SK-N-SH (cell line): ENCODE measurements around the gene COL17A1. TPM values are rescaled to one million over a fixed set of nuclear protein-coding genes. Genes with fewer than 3 reads are reported as not detected.

Experiments used
- CTCF ChIA-PET: fragments of 300-600, 350-600 bp; formaldehyde crosslinking; extraction: SDS; loops from one replicate; lab custom pipeline; 2021; lab: Yijun Ruan, JAX
- POLR2A ChIA-PET: fragments of 350-600 bp; sonication (Branson Sonifier 250); formaldehyde crosslinking; extraction: SDS; loops from one replicate; lab custom pipeline; 2020; ENCODE audit warnings: antibody characterized with exemption, inconsistent platforms; lab: Yijun Ruan, JAX
- DNase-seq: peaks from one replicate; pipeline ENCODE4 v3.0.0; 2012
- H2AFZ ChIP-seq: fragments of 200-600 bp; sonication (generic); 2 replicates; pipeline ENCODE4 v1.8.1; 2016; ENCODE audit warnings: antibody characterized with exemption, mild to moderate bottlenecking, low read depth
- H3F3A ChIP-seq: fragments of 200-600 bp; sonication (generic); replicated peaks from 2 replicates; pipeline ENCODE3; 2016; ENCODE audit warnings: antibody characterized with exemption, mild to moderate bottlenecking; ENCODE audit not compliant: insufficient read depth
- H3K27ac ChIP-seq, 2 experiments: fragments of 200-500 bp in 1 of 2; fragments of 200-600 bp in 1 of 2; sonication (Bioruptor generic) in 1 of 2; sonication (generic), shearing (Covaris generic) in 1 of 2; 2 replicates each; pipeline versions ENCODE4 v1.5.1 to v1.6.1; 2014 to 2016; ENCODE audit warnings: low read depth in 2 of 2, inconsistent platforms in 1 of 2, low read length in 1 of 2, mild to moderate bottlenecking in 1 of 2, mixed read lengths in 1 of 2
- H3K27me3 ChIP-seq: fragments of 200-600 bp; sonication (generic), shearing (Covaris generic); 2 replicates; pipeline ENCODE4 v1.6.1; 2016; ENCODE audit warnings: mixed run types; ENCODE audit not compliant: insufficient read depth
- H3K36me3 ChIP-seq, 2 experiments: fragments of 200-500 bp in 1 of 2; fragments of 200-600 bp in 1 of 2; sonication (Bioruptor generic) in 1 of 2; sonication (generic) in 1 of 2; replicated peaks in 1 of 2; 2 replicates each; pipeline versions ENCODE3 to v1.5.1; 2014 to 2016; ENCODE audit warnings: low read length in 1 of 2, mild to moderate bottlenecking in 1 of 2; ENCODE audit not compliant: insufficient read depth in 2 of 2, control insufficient read depth in 1 of 2
- H3K4me1 ChIP-seq, 2 experiments: fragments of 200-500 bp in 1 of 2; fragments of 200-600 bp in 1 of 2; sonication (Bioruptor generic) in 1 of 2; sonication (generic), shearing (Covaris generic) in 1 of 2; 2 replicates each; pipeline versions ENCODE4 v1.5.1 to v1.6.1; 2014 to 2016; ENCODE audit warnings: low read depth in 1 of 2, low read length in 1 of 2, mixed run types in 1 of 2; ENCODE audit not compliant: insufficient read depth in 2 of 2, control insufficient read depth in 1 of 2
- H3K4me2 ChIP-seq: fragments of 200-600 bp; sonication (generic), shearing (Covaris generic); 2 replicates; pipeline ENCODE4 v1.6.1; 2017; ENCODE audit warnings: mixed run types
- H3K4me3 ChIP-seq, 2 experiments: fragments of 200-500 bp in 1 of 2; fragments of 200-600 bp in 1 of 2; sonication (Bioruptor generic) in 1 of 2; sonication (generic), shearing (Covaris generic) in 1 of 2; 2 replicates each; pipeline versions ENCODE4 v1.5.1 to v1.8.1; 2014 to 2016; ENCODE audit warnings: low read depth in 2 of 2, inconsistent platforms in 1 of 2, low read length in 1 of 2, mild to moderate bottlenecking in 1 of 2, mixed read lengths in 1 of 2, moderate library complexity in 1 of 2
- H3K79me2 ChIP-seq: fragments of 200-600 bp; sonication (generic); 2 replicates; pipeline ENCODE4 v1.8.1; 2017; ENCODE audit warnings: mild to moderate bottlenecking; ENCODE audit not compliant: insufficient read depth
- H3K9ac ChIP-seq: fragments of 200-600 bp; sonication (generic); 2 replicates; pipeline ENCODE4 v1.6.1; 2017; ENCODE audit warnings: mixed run types
- H3K9me2 ChIP-seq: fragments of 200-600 bp; sonication (generic); 2 replicates; pipeline ENCODE4 v1.6.1; 2017; ENCODE audit warnings: mixed run types
- H3K9me3 ChIP-seq: fragments of 200-600 bp; sonication (generic); 2 replicates; pipeline ENCODE4 v1.6.1; 2017; ENCODE audit warnings: mixed run types, mild to moderate bottlenecking, moderate library complexity
- H4K20me1 ChIP-seq: fragments of 200-600 bp; sonication (generic); 2 replicates; pipeline ENCODE4 v1.6.1; 2017; ENCODE audit warnings: mild to moderate bottlenecking, mixed run types; ENCODE audit not compliant: insufficient read depth
- EP300 ChIP-seq, 2 experiments: IDR thresholded peaks; 2 replicates each; pipeline versions ENCODE4 v1.4.0 to v1.6.1; 2012; ENCODE audit warnings: borderline replicate concordance in 1 of 2, low read depth in 1 of 2, low read length in 1 of 2
- EZH2phosphoT487 ChIP-seq: fragments of 200-600 bp; sonication (generic); IDR thresholded peaks from 2 replicates; pipeline ENCODE4 v1.6.1; 2017; ENCODE audit warnings: low read depth, mixed run types, mild to moderate bottlenecking, antibody characterized with exemption, moderate library complexity, borderline replicate concordance
- FOSL2 ChIP-seq: IDR thresholded peaks from 2 replicates; pipeline ENCODE4 v1.4.0; 2012; ENCODE audit warnings: low read depth, mild to moderate bottlenecking, moderate library complexity, borderline replicate concordance
- FOXJ3 ChIP-seq: sonication (generic); formaldehyde crosslinking; IDR thresholded peaks from 2 replicates; pipeline ENCODE4 v1.5.1; 2020; ENCODE audit warnings: mild to moderate bottlenecking, missing genetic modification reagents
- GABPA ChIP-seq: IDR thresholded peaks from 2 replicates; pipeline ENCODE4 v1.4.0; 2012; ENCODE audit warnings: low read depth, mild to moderate bottlenecking
- JUND ChIP-seq: IDR thresholded peaks from 2 replicates; pipeline ENCODE4 v1.4.0; 2012
- NFIC ChIP-seq: IDR thresholded peaks from 2 replicates; pipeline ENCODE4 v1.4.0; 2012; ENCODE audit warnings: borderline replicate concordance
- POLR2AphosphoS5 ChIP-seq: IDR thresholded peaks from 2 replicates; pipeline ENCODE4 v1.6.1; 2012; ENCODE audit warnings: low read depth, low read length
- RXRA ChIP-seq: IDR thresholded peaks from 2 replicates; pipeline ENCODE4 v1.4.0; 2012; ENCODE audit warnings: low read depth, mild to moderate bottlenecking, borderline replicate concordance
- TCF12 ChIP-seq: IDR thresholded peaks from 2 replicates; pipeline ENCODE4 v1.4.0; 2012
- WGBS: methylation state at CpG from one replicate; pipeline ENCODE4 v1.1.6; 2017; ENCODE audit warnings: low lambda C conversion rate; 5-methylcytosine and 5-hydroxymethylcytosine counted together
- polyA plus RNA-seq, 3 experiments: library from polyadenylated mRNA; depleted of rRNA; stranded (reverse); fragments of >200 nt; gene quantifications; 2 replicates each; pipeline ENCODE4 v1.2.3, GENCODE V29; 2012
- TF ChIP-seq, protein P1 (sequence below): fragments of 150-350 bp; IDR thresholded peaks from 2 replicates; pipeline ENCODE4 v1.6.1; 2016; ENCODE audit warnings: mild to moderate bottlenecking, low read depth, low read length
- TF ChIP-seq, protein P2 (sequence below): IDR thresholded peaks from 2 replicates; pipeline ENCODE4 v1.4.0; 2012; ENCODE audit warnings: low read depth
- TF ChIP-seq, protein P3 (sequence below): IDR thresholded peaks from 2 replicates; pipeline ENCODE4; 2012

Gene COL17A1
- polyA plus RNA-seq, 1 of the 3 experiments (the other 2 are of a cell fraction): 0.12 TPM

DNA sequence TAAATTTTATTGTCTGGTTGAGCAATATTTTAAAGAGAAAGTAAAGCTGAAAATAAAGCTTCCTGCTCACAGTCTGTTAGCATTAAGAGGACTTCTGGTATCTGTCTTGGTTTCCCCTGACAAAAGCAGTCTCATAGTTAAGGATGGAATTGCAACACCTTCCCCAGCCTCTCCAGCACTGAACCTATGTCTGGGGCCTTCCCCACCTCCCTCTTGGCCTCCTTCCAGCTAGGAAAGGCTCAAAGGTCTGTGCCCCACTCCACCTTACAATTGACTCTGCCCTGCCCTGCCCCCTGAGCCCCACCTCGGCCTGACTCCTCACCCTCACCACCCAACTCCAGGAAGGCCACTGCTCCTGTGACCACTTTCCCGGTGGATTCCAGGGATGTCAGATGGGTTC is 33.2 kb downstream of the COL17A1 start:
- CTCF ChIA-PET: no interaction called here

DNA sequence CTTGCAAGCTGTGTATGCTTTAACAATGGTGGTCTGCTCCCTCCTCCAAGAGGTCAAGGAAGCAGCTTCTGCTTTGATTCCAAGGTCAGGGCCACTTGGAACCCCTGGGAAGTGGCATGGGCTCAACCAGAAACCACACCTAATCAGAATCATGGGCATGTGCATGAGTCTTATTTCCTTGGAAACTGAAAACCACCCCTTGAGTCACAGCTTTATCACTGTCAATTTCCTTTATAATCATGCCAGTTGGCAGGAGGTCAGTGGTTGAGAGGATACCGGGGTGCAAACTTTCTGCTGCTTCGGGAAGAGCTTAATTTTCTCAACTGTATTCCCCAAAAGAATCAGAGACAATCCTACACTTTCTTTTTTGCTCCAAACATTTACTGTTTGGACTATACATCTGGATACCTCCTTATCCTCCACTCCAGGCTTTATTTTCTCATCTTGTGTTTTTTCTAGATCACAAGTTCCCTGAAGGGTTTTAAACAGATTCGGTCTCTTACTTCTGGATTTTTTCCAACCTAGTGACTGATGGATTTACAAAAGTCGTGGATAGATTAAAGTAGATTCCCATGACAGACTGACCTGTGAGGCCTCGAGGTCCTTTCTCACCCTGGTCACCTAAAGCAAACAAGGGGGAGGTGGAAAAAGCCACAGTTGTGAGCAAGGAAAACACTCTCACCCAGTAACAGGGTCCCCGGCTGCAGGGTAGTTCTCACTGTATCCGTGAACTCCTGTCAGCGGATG is 36.0 kb downstream of the COL17A1 start:
- H4K20me1 ChIP-seq: no peaks in the 10 kb centered on the region
- no peak overlapping the region for H3K27ac ChIP-seq
- no peaks in the 10 kb centered on the region for H3K79me2 ChIP-seq

More for the DNA sequence above, 33.2 kb downstream of the COL17A1 start:
- Histone ChIP-seq H3K9me3 (no peaks in the 10 kb centered on the region), H3K4me2 (no peak overlapping the region), H3K9ac (no peak overlapping the region), H3K4me3 (no peak overlapping the region), H3K36me3 (no peaks in the 10 kb centered on the region), H3K27me3 (no peaks in the 10 kb centered on the region), H3F3A (peaks cover 9% of the 10 kb centered on the region), H3K27ac (no peak overlapping the region), H3K9me2 (no peaks in the 10 kb centered on the region), H4K20me1 (no peaks in the 10 kb centered on the region), H3K79me2 (no peaks in the 10 kb centered on the region), H3K4me1 (peaks cover 2 to 10% of the 10 kb centered on the region in 2 experiments; a peak in 2 of 4 replicates), H2AFZ (no peak overlapping the region)
- TF ChIP-seq FOSL2 (no peak), POLR2AphosphoS5 (no peak), EZH2phosphoT487 (no peak)
- TF ChIP-seq, protein P1, sequence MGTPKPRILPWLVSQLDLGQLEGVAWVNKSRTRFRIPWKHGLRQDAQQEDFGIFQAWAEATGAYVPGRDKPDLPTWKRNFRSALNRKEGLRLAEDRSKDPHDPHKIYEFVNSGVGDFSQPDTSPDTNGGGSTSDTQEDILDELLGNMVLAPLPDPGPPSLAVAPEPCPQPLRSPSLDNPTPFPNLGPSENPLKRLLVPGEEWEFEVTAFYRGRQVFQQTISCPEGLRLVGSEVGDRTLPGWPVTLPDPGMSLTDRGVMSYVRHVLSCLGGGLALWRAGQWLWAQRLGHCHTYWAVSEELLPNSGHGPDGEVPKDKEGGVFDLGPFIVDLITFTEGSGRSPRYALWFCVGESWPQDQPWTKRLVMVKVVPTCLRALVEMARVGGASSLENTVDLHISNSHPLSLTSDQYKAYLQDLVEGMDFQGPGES: no peak
- WGBS: 81% methylated on average over 2 of the region's 2 CpGs
- DNase-seq: no peak
- POLR2A ChIA-PET: no interaction called here

More for the DNA sequence above, 36.0 kb downstream of the COL17A1 start:
- H3K4me1 ChIP-seq: peaks cover 2 to 6% of the 10 kb centered on the region in 2 experiments; a peak in 2 of 4 replicates
- ChIA-PET POLR2A (interaction anchor here (0.6 kb wide), 1 partner anchor 108 kb away, joined by 3 read pairs; no protein-coding TSS in a partner anchor), CTCF (no interaction called here)
- no peaks in the 10 kb centered on the region for H3K36me3 ChIP-seq
- TF ChIP-seq NFIC (peak; percentile 66), FOSL2 (0 out of 2 replicates have a peak, but pooled peaks have one; percentile 15), JUND (peak; percentile 44; the same call in 1 of the 2 replicates), GABPA (no peak), TCF12 (peak; percentile 54; the same call in 1 of the 2 replicates), FOXJ3 (no peak), EP300 (IDR thresholded peaks at IDR 0.05; ENCODE audit: borderline replicate concordance in 1 of 2, low read depth in 1 of 2, low read length in 1 of 2) (0 out of 4 replicates have a peak, but pooled peaks of 1 of the 2 experiments have one; percentile 12), RXRA (no peak)
- TF ChIP-seq, protein P2, sequence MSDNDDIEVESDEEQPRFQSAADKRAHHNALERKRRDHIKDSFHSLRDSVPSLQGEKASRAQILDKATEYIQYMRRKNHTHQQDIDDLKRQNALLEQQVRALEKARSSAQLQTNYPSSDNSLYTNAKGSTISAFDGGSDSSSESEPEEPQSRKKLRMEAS: 0 out of 2 replicates have a peak, but pooled peaks have one; percentile 41
- TF ChIP-seq, protein P3, sequence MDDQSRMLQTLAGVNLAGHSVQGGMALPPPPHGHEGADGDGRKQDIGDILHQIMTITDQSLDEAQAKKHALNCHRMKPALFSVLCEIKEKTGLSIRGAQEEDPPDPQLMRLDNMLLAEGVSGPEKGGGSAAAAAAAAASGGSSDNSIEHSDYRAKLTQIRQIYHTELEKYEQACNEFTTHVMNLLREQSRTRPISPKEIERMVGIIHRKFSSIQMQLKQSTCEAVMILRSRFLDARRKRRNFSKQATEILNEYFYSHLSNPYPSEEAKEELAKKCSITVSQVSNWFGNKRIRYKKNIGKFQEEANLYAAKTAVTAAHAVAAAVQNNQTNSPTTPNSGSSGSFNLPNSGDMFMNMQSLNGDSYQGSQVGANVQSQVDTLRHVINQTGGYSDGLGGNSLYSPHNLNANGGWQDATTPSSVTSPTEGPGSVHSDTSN: peak; percentile 91
- peaks cover 6% of the 10 kb centered on the region for H3F3A ChIP-seq
- no peaks in the 10 kb centered on the region for H3K9me2 ChIP-seq
- no peak for DNase-seq
- 53% methylated on average over 8 of the region's 8 CpGs for WGBS
- no peak overlapping the region for H3K4me3 ChIP-seq
- H2AFZ ChIP-seq: no peak overlapping the region
- no peak overlapping the region for H3K9ac ChIP-seq
- peak overlapping the region; percentile 24; the same call in 1 of the 2 replicates for H3K4me2 ChIP-seq
- no peaks in the 10 kb centered on the region for H3K9me3 ChIP-seq
- H3K27me3 ChIP-seq: no peaks in the 10 kb centered on the region
